Testis (tissue), 3 donors: ENCODE results near the gene ELMOD3. TPM values are rescaled to one million over a fixed set of nuclear protein-coding genes. Genes with fewer than 3 reads are reported as not detected.
A peak's percentile ranks its signal among the peaks of the same experiment; 100 is the strongest.

Experiments
- DNase-seq: peaks from one replicate; pipeline ENCODE4 v3.0.0-alpha.2; 2019
- H3K27ac ChIP-seq, 2 donors: fragments of 200-600 bp; sonication (generic); one replicate each; pipeline ENCODE4 v1.5.1; 2019
- H3K27me3 ChIP-seq: fragments of 200-600 bp; sonication (generic); one replicate; pipeline ENCODE4 v1.5.1; 2019
- H3K36me3 ChIP-seq: fragments of 200-600 bp; sonication (generic); one replicate; pipeline ENCODE4 v1.5.1; 2017; ENCODE audit warnings: low read depth; ENCODE audit errors: missing control alignments
- H3K4me1 ChIP-seq: fragments of 200-600 bp; sonication (generic); one replicate; pipeline ENCODE4 v1.5.1; 2019
- H3K4me3 ChIP-seq, 2 donors: fragments of 200-600 bp; sonication (generic); one replicate each; pipeline ENCODE4 v1.5.1; 2017 to 2019
- H3K9me3 ChIP-seq: fragments of 200-600 bp; sonication (generic); one replicate; pipeline ENCODE4 v1.5.1; 2017
- POLR2A ChIP-seq: fragments of 450-650 bp; IDR thresholded peaks from one replicate; pipeline ENCODE4 v1.6.1; 2017; ENCODE audit warnings: antibody characterized with exemption, mild to moderate bottlenecking, moderate library complexity
- WGBS, 2 donors: methylation state at CpG; one replicate each; pipeline ENCODE4 v1.1.5; 2018; 5-methylcytosine and 5-hydroxymethylcytosine counted together
- intact Hi-C: fragments of 100-400 bp; cut with DNase I; formaldehyde crosslinking; loops from one replicate; pipeline ENCODE4 v1.15.1; 2023; ENCODE audit warnings: low total_unique reads
- polyA plus RNA-seq: library from polyadenylated mRNA; stranded (reverse); fragments of 350-450 nt; fragmentation: Illumina TruSeq; extraction: RNeasy Lipid Tissue Mini Kit (QIAGEN cat#74804); gene quantifications from one replicate; pipeline ENCODE4 v1.2.3, GENCODE V29; 2014; ENCODE audit warnings: low read depth, low replicate concordance; ENCODE audit not compliant: insufficient read depth
- total RNA-seq, 2 donors: library from RNA; depleted of rRNA; stranded (reverse); fragments of >200 nt; gene quantifications; one replicate each; pipeline ENCODE4 v1.2.3, GENCODE V29; 2016
- TF ChIP-seq, protein P1 (sequence below), 3 experiments: fragments of 450-650 bp in 2 of 3; fragments of 200-600 bp in 1 of 3; sonication (generic) in 1 of 3; IDR thresholded peaks; one replicate each; pipeline ENCODE4 v1.5.1; 2016 to 2019; ENCODE audit warnings: antibody characterized with exemption in 3 of 3, mild to moderate bottlenecking in 2 of 3, moderate library complexity in 1 of 3

Gene ELMOD3
- total and polyA plus RNA-seq, 3 donors from 2014 or later = 26.2 to 51.6 (median 38.4) TPM

DNA sequence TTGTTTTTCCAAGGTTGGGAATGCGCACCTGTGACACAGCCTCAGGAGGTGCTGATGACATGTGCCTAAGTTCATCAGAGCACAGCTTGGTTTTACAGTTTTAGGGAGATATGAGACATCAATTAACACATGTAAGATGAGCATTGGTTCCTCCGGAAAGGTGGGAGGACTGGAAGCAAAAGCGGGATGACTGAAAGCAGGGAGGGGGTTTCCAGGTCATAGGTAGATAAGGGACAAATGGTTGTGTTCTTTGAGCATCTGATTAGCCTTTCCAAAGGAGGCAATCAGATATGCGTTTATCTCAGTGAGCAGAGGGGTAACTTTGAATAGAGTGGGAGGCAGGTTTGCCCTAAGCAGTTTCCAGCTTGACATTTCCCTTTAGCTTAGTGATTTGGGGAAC lies 29.3 kb downstream of the ELMOD3 start:
- DNase-seq = no peak
- WGBS, 2 donors = 68 to 76% methylated on average over 4 of the region's 4 CpGs
- Histone ChIP-seq H3K4me1 (no peaks in the 10 kb centered on the region), H3K36me3 (no peaks in the 10 kb centered on the region), H3K9me3 (no peaks in the 10 kb centered on the region), H3K4me3 (no peak overlapping the region), H3K27ac (peak overlapping the region; percentile 57 to 58), H3K27me3 (no peaks in the 10 kb centered on the region)
- intact Hi-C loops = no loop called here
- TF ChIP-seq POLR2A = no peak
- TF ChIP-seq, protein P1, sequence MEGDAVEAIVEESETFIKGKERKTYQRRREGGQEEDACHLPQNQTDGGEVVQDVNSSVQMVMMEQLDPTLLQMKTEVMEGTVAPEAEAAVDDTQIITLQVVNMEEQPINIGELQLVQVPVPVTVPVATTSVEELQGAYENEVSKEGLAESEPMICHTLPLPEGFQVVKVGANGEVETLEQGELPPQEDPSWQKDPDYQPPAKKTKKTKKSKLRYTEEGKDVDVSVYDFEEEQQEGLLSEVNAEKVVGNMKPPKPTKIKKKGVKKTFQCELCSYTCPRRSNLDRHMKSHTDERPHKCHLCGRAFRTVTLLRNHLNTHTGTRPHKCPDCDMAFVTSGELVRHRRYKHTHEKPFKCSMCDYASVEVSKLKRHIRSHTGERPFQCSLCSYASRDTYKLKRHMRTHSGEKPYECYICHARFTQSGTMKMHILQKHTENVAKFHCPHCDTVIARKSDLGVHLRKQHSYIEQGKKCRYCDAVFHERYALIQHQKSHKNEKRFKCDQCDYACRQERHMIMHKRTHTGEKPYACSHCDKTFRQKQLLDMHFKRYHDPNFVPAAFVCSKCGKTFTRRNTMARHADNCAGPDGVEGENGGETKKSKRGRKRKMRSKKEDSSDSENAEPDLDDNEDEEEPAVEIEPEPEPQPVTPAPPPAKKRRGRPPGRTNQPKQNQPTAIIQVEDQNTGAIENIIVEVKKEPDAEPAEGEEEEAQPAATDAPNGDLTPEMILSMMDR (IDR thresholded peaks at IDR 0.05) = no peak

DNA sequence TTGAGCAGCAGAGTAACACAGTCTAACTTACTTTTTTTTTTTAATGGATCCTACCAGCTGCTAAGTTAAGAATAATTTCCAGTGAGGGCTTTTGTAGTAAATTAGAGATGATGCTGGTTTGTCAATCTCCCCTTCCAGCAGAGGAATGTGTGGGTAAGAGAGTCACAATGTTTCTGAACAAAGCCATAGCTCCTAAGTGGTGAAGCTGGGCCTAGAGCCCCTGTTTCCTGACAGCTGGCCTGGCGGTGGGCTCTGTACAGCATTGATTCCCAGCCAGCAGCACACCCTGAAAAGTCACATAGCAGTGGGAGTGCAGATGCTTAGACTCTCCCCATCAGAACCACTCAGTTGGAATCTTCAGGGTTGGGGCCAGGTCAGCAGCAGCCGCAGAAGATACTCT lies 31.2 kb downstream of the ELMOD3 start:
- DNase-seq = no peak
- Histone ChIP-seq H3K27me3 (no peaks in the 10 kb centered on the region), H3K36me3 (no peaks in the 10 kb centered on the region), H3K4me3 (no peak overlapping the region), H3K4me1 (no peaks in the 10 kb centered on the region), H3K27ac (no peak overlapping the region), H3K9me3 (no peaks in the 10 kb centered on the region)
- no peak for TF ChIP-seq POLR2A
- TF ChIP-seq, protein P1 (IDR thresholded peaks at IDR 0.05) = no peak
- intact Hi-C loops = no loop called here
- 81 to 87% methylated on average over 2 of the region's 2 CpGs for WGBS, 2 donors

DNA sequence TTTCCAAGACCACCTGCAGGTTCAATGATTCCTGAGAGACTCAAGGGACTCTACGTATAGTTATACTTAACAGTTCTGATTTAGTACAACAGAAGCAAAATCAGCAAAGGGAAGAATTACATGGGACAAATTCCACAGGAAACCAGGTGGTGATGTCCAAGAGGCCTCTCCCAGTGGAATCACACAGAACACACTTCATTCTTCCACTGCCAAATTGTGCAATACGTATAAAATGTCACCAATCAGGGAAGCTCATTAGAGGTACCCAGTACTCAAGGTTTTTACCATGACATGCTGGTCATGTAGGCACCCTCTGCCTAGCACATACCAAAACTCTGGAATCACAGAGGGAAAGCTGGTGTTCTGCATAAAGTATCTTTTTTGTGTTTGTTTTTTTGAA lies 33.2 kb downstream of the ELMOD3 start:
- intact Hi-C loops = no loop called here
- WGBS, 2 donors = 90 to 94% methylated on average over 2 of the region's 2 CpGs
- Histone ChIP-seq H3K4me1 (no peaks in the 10 kb centered on the region), H3K36me3 (no peaks in the 10 kb centered on the region), H3K27me3 (no peaks in the 10 kb centered on the region), H3K27ac (no peak overlapping the region), H3K9me3 (no peaks in the 10 kb centered on the region), H3K4me3 (no peak overlapping the region)
- no peak for DNase-seq
- TF ChIP-seq POLR2A = no peak
- TF ChIP-seq, protein P1 (IDR thresholded peaks at IDR 0.05) = no peak

DNA sequence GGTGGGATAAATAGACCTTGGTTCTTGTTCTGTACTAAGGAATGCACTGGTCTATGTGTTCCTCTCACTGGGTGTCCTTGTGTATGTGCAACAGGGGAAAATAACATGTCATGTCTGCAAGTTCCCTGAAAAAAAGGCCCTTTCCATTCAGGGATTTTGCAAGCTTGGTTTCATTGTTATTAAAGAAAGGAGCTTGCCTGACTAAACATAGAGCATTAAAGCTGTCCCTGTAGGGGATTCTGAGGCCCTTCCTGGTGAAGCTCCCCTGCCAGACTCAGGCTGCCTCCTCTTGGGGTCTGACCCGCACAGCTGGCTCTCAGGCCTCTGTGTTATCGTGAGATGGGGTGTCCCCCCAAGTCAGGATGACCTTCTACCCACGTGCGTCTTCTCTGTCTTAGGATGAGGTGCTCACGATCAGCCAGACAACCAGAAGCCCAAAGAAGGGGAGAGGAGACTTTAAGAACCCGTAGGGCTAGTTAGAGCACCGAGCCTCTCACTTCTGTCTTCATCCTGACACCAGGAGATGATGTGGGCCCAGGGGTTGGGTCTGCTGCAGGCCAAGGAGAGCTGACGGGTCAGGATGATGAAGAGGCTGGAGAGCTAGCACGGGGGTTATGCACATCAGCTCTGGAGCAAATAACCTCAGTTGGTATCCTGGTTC lies 34.4 kb downstream of the ELMOD3 start:
- no peaks in the 10 kb centered on the region for H3K9me3 ChIP-seq
- no peaks in the 10 kb centered on the region for H3K4me1 ChIP-seq
- WGBS, 2 donors = 90 to 91% methylated on average over 9 of the region's 9 CpGs
- no peaks in the 10 kb centered on the region for H3K36me3 ChIP-seq
- H3K27me3 ChIP-seq = no peaks in the 10 kb centered on the region
- intact Hi-C loops = no loop called here
- no peak overlapping the region for H3K27ac ChIP-seq
- H3K4me3 ChIP-seq = no peak overlapping the region
- DNase-seq = no peak
- no peak for TF ChIP-seq POLR2A
- TF ChIP-seq, protein P1 (IDR thresholded peaks at IDR 0.05) = no peak
